ENCODE results near the gene PITPNC1.

DNA sequence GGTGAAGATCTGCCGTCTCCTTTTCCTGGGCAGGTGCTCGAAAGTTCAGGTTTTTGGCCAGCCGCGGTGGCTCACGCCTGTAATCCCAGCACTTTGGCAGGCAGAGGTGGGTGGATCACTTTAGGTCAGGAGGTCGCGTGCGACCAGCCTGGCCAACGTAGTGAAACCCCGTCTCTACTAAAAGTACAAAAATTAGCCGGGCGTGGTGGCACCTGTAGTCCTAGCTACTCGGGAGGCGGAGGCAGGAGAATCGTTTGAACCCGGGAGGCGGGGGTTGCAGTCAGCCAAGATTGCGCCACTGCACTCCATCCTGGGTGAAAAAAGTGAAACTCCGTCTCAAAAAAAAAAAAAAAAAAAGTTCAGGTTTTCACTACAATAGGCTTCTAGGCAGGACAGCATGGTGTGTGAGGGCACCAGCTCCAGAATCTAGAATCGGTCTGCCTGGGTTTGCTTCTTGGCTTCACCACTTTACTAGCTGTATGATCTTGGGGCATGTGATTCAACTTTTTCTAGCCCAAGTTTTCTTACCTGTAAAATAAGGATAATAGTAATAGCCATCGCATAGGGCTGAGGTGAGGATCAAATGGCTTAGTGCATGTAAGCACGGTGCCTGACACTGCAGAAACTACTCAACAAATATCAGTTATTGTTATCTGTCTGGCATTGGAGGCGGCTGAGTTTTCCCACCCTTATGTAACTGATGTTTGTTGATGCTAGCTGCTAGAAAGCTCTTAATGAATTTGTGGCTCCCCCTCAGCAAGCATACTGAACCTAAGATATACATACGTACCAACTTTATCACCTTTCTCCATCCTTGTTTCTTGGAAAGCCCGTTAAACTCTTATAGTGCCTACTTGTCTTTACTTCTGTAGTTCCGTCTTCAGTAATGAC lies 12.0 kb upstream of the PITPNC1 start:
- TF ChIP-seq, protein P1, sequence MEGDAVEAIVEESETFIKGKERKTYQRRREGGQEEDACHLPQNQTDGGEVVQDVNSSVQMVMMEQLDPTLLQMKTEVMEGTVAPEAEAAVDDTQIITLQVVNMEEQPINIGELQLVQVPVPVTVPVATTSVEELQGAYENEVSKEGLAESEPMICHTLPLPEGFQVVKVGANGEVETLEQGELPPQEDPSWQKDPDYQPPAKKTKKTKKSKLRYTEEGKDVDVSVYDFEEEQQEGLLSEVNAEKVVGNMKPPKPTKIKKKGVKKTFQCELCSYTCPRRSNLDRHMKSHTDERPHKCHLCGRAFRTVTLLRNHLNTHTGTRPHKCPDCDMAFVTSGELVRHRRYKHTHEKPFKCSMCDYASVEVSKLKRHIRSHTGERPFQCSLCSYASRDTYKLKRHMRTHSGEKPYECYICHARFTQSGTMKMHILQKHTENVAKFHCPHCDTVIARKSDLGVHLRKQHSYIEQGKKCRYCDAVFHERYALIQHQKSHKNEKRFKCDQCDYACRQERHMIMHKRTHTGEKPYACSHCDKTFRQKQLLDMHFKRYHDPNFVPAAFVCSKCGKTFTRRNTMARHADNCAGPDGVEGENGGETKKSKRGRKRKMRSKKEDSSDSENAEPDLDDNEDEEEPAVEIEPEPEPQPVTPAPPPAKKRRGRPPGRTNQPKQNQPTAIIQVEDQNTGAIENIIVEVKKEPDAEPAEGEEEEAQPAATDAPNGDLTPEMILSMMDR (IDR thresholded peaks at IDR 0.05), result no peak
- TF ChIP-seq POLR2A (IDR thresholded peaks at IDR 0.05), result no peak

Data from uterus (tissue), 2 donors.